Measurements from ENCODE around the gene PPFIA4.
"Not testable (repeated sequence)": the region's sequence is repeated elsewhere in the genome, so short reads cannot be mapped to it uniquely, and the experiment has no call there.

PPFIA4 gene

DNA sequence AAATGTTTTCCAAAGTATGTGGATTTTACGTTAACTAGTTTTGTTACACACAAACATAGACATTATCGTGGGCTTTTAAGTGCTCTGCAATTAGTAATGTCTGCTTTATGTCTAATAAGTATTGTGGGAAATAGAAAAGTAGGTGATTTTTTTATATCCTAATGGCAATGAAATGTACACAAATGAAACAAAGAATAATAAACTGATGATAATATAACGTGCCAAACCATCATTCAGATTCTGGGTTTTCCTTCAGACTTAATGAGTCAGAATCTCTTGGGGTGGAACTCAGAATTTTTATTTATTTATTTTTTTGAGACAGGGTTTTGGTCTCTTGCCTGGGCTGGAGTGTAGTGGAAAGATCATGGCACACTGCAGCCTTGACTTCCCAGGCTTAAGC lies 17.1 kb upstream of the PPFIA4 start:
- no peak overlapping the region for H3K4me3 ChIP-seq (ENCODE audit: low read length)
- no peak for DNase-seq (ENCODE audit: low read depth, low spot score)

DNA sequence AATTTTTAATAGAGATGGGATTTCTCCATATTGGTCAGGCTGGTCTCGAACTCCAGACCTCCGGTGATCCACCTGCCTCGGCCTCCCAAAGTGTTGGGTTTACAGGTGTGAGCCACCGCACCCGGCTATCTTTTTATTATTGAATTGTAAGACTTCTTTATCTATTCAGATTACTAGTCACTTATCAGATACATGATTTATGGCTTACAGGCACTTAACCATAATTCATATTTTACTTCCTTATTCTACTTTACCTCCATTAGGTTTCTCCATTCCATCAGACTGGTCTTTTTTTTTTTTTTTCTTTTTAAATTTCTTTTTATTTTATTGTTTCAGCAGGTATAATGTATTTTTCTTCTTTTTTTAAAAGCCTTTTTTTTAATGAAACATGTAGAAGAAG lies 14.7 kb upstream of the PPFIA4 start:
- DNase-seq (ENCODE audit: low read depth, low spot score) = no peak
- H3K4me3 ChIP-seq (ENCODE audit: low read length) = no peak overlapping the region

DNA sequence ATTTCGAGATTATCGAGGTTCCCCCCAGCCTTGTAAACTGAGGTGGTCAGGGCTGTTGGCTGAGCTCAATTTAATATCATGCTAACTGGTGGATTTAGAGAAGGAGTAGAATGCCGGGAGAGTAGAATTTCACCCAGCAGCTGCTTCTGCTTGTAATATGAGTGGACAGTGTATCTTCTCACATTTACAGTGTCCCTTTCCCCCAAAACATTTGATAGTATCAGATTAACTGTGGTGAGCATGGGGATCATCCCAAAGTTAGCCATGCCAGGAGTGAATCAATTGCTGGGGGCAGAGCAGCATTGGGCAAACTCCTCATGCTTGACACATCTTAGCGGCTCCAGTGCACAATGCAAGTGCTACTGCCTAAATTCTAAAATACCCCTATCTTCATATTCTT lies 9.2 kb upstream of the PPFIA4 start:
- DNase-seq (ENCODE audit: low read depth, low spot score) = no peak
- no peak overlapping the region for H3K4me3 ChIP-seq (ENCODE audit: low read length)

DNA sequence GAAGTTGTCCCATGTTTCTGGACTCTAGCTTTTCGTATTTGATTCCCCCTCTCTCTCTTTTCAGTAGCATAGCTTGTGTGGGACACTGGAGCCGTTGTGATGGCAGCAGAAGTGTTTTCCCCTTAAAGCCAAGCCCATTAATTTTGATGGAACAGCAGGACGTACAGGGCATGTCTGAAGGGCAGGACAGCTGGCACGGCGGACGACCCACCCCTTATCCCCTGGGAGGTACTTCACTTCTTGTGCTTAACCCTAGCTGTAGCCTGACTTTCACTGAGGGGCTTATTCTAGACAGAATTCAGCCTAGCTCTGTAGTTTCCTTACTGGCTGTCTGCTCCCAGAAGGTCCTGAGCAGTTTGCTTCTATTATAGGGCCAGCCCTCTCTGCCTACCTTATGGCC lies 8.6 kb upstream of the PPFIA4 start:
- no peak for DNase-seq (ENCODE audit: low read depth, low spot score)
- no peak overlapping the region for H3K4me3 ChIP-seq (ENCODE audit: low read length)

DNA sequence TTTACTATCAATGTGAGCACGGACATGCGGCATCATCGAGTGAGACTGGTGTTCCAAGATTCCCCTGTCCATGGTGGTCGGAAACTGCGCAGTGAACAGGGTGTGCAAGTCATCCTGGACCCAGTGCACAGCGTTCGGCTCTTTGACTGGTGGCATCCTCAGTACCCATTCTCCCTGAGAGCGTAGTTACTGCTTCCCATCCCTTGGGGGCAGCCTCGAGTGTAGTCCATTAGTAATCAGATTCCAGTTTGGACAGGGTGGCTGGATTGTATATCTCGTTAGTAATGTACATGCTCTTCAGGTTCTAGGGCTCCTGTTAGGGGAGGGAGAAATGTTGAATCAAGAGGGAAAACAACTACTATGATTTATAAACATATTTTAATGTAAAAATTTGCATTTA lies 3.4 kb upstream of the PPFIA4 start:
- DNase-seq (ENCODE audit: low read depth, low spot score); H3K4me3 ChIP-seq (ENCODE audit: low read length): not testable (repeated sequence)

DNA sequence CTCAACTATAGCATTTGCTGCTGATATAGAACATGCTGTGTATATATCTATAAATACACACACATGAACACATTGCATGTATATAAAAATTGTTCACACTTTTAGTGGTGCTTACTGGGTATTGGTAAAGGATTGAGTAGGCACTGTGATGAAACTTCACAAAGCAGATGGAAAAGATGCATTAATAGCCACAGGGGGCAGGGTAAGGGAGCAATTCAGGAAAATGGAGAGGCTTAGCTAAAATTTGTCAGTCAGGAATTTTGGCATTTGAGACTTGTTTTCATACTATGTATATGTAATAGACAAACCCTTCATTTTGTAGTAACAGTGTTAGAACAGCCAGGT lies 633 bp upstream of the PPFIA4 start:
- no peak for DNase-seq (ENCODE audit: low read depth, low spot score)
- H3K4me3 ChIP-seq (ENCODE audit: low read length) = no peak overlapping the region

DNA sequence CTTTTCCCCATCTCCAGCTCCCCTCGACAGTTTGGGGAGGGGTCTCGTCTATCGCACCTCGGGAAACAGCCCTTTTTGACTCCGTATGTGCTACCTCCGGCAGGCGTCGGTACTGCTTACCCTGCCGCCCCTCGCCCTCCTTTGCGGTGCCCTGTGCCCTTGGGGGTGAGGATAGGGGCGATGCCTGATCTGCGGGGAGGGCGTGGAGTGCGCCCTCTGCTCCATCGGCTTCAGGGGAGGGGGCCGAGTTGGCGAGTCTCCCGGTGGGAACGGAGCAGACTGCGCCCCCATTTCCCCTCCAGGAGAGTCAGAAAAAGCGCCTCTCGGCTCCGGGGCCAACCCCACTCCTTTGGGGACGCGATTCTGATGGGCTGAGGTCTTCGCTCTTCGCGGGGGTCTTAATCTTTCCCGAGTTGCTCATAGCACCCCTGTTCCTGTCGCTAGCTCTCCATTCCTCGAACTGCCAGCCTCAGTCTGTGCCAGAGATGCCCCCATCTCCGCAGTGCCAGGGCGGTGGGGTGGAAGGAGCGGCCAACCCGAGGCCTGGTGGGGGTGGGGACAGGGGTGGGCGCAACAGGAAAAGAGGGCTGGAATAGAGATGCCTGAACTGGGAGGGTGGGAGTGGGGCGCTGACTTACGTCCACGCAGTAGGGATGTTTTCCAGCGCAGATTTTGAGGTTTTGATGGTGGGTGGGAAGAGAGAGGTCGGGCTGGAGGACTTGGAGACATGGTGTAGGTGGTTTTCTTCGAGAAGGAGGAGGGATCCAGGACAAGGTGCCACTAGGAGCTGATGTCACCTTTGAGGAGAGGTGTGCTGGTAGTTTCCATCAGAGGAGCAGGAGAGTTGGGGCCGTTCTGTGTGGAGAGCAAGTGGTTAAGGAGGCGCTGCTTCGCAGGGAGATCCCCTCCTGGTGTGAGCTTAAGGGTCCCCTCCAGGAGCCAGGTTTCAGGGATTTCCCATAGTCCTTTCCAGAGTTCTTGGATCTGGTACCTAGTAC lies 674 bp downstream of the PPFIA4 start:
- no peak for DNase-seq (ENCODE audit: low read depth, low spot score)
- peak overlapping the region; percentile 58 for H3K4me3 ChIP-seq (ENCODE audit: low read length)

DNA sequence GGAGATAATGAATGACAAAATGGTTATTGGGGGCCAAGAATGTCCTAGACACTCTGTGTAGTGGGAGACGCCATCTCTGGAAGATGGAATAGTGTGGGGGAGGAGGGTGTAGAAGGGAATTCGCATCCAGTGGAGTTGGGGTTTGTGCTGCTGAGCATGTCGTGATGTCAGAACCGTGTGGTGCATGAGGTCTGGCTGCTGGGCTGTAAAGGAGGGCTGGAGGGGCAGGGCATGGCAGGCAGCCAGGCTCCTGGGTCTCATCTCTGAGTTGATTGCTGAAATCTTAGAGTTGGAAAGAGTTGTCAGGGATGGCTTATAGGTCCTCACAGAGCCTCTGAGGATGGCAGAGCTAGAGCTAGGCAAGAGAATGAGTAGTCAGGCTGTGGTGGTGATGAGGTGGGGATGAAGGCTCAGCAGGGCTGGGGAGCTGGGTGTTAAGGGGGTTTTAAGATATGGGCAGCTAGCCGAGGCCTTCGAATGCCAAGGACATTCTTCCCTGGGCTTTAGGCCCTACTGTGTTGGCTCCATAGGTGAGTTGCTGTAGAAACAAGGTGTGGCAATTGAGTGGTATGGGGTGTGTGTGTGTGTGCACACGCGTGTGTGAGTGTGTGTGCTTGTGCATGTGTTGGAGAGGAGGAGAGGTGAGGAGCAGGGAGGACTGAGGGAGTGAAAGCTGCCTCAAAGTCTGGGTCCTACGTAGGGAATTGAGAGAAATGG lies 1.9 kb downstream of the PPFIA4 start:
- no peak overlapping the region for H3K4me3 ChIP-seq (ENCODE audit: low read length)

DNA sequence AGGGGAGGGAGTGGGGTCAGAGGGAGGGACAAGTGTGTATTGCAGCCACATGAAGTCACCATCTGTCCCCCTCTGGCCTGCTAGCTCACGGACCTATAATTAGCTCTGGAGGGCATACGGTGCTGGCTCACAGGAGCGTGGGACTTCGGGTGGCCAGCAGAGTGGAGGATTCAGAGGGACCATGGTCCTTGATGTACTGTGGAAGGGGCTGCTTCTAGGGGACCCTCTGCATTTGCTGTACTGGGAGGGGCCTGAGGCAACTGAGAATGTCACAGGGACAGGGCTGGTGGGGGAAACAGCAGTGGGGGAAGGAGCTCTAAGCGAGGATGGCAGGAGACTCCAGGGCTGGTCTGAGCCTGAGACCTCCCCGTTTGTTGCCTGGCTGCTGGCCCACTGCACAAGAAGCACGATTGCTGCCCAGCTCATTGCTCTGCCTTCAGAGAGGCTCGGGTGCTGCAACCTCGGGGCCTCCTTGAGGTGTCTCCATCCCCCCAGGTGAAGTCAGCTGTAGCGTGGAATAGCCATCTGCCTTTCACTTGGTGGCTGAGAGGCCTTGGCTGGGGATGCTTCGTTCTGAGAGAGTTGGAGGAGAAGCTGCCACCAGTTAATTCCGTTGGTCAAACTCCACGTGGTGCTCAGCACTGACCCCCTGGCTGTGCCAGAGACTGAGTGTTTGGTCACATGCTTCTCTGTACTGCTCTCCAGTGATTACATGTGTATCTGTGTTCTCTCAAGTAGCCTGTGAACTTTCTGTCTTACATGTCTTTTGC lies 2.7 kb downstream of the PPFIA4 start:
- H3K4me3 ChIP-seq (ENCODE audit: low read length) = no peak overlapping the region
- no peak for DNase-seq (ENCODE audit: low read depth, low spot score)

More for the DNA sequence above, 1.9 kb downstream of the PPFIA4 start:
- no peak for DNase-seq (ENCODE audit: low read depth, low spot score)

DNA sequence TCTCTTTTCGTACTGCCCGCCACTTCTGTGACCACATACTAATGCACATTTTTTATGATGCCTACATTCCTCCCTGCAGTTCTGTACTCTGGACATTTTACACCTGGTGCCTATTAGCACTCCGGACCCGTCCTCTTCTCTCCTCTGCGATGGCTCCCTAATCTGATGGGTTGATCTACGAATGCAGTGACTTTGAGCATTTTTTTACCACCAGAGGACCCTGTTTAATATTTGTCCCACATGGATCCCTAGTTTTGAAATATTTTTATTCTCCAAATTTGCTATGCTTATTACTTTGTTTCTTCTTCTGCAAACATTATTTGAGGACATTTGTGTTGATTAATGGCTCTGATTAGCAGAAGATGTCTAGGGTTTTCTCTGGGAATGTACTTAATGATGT lies 5.2 kb downstream of the PPFIA4 start:
- no peak overlapping the region for H3K4me3 ChIP-seq (ENCODE audit: low read length)
- no peak for DNase-seq (ENCODE audit: low read depth, low spot score)

DNA sequence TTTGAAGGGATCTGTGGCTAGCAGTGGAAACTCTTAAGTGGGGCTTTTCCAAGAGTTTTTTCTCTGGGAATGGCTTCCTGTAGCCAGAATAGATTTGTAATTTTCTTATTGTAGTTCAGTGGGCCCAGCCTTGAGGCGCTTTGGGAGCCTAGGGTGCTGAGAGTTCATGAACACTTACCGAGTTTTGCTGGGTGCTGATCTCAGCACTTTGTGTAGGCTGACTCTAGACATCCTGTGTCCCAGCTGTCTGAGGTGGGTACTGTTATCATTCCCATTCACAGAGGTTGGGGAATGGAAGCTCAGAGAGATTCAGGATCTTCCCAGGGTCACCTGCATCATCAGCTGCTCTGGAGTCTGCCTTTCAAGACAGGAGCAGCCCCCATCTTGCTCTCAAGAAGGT lies 7.0 kb downstream of the PPFIA4 start:
- no peak overlapping the region for H3K4me3 ChIP-seq (ENCODE audit: low read length)
- no peak for DNase-seq (ENCODE audit: low read depth, low spot score)

DNA sequence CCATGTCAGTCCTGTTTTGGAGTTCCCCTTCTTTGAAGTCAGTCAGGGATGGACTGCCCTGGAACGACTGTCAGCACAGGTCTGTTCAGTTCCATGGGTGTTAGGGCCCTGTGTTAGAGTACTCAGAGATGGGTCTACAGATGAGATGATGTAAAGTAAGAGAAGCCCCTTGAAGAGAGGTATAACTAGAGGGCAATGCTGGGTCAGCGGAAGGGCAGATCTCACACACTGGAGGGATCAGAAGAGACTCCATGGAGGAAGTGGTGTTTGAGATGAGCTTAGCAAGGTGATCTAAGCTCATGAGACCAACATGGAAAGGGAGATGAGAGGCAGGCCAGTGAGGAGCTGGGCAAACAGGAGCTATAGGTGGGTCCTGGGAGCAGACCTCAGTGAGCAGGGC lies 7.6 kb downstream of the PPFIA4 start:
- no peak for DNase-seq (ENCODE audit: low read depth, low spot score)
- no peak overlapping the region for H3K4me3 ChIP-seq (ENCODE audit: low read length)

DNA sequence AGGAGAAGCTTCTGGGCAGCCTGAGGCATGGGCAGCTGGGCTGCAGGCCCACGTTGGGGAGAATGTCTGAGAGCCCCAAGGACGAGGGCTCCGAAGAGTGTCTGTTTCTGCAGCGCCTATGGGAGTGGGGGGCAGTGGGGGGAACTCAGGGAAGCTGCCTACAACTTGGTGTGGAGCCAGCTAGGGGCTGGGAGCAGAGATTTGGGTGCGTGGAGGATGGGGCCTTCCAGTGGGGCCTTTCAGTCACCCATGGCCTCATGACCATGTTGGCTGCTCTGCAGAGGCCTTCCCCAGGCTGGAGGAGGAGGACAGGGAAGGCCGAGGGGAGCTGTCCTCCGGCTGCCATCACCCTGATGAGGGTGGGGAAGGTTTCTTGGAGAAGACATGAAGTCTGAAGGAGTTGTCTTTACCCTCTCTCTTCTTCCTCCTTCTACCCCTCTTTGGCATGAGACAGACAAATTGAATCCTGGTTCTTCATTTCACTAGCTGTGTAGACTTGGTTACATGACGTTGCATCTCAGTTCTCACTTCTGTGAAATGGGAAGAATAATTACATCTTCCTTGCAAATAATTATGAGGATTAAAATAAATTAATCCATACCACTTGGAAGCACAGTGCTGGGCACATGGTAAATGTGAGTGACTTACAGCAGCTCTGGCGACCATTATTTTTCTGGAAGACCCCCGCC lies 8.3 kb downstream of the PPFIA4 start:
- H3K4me3 ChIP-seq (ENCODE audit: low read length) = no peak overlapping the region
- DNase-seq (ENCODE audit: low read depth, low spot score) = no peak

DNA sequence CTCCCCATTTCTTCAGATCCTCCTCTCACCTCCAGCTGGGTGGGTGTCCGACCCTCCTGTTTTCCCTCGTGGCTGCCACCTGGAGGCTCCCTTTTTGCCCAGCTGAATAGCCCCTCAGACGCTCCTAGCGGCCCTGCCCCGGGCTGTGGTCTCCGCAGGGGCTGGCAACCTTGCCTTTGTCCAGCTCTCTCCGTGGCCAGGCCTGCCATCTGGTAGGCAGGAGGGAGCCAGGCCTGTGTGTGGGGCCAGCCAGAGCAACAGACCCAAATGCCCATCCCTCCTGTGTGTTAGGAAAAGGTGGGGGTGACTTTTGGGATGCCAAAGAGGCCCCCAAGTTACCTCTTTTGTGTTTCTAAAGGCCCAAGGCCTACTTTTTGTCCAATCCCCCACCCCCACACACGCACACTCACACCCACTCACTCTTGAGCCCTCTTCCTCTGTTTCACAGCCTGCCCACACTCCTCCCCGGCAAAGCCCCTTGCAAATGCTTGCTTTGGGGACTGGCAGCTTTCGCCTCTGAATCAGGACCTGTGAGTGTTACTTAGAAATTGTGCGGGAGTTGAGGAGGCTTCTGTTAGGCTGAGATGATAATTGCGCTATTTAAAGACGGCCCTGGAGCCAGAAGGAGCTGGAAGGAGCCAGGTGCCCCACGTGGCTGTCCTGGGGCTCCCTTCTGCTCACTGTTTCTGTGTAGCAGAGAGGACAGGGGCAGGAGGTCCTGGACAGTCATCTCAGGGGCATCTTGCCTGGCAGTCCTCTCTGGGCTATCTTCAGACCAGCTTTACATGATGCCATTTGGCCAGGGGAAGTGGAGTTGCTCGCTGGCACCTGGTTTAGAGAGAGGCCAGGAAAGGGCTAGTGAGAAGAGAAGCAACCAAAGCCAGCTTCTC lies 9.1 kb downstream of the PPFIA4 start:
- DNase-seq (ENCODE audit: low read depth, low spot score) = no peak
- no peak overlapping the region for H3K4me3 ChIP-seq (ENCODE audit: low read length)

DNA sequence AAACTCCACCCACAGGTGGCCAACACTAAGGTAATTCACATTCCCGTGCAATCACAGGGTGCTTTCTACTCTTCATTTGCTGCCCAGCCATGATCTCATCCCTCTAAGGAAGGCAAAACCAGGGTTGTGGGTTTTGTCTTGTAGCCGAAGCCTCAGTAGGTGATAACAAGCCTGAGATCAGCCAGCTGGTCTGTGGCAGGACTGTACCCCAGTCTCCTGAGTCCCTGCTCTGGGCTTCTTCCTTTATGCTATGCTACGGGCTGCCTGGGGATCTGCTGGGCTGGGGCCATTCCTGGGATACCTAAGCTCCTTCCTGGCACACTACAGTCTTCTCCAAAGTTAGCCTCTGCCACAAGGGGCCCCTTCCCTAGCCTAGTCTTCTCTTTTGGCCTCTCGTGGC lies 9.8 kb downstream of the PPFIA4 start:
- no peak for DNase-seq (ENCODE audit: low read depth, low spot score)
- no peak overlapping the region for H3K4me3 ChIP-seq (ENCODE audit: low read length)

DNA sequence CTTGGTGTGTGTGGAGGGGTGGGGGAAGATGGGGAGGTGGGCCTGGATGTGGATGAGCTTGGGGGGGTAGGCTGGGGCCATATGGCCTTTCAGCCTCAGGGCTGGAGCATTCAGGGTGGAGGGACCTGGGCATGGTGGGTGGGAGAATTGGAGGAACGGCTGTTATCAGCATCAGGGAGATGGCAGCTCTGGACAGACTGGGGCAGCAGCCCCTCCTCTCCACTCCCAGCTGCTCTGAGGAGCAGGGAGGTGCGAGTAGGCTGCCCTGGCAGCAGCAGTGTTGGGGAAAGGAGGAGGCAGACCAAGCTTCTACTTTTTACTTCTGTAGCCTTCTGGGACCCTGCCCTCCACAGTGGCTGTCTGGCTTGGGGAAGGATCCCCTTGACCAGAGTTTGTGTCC lies 10.2 kb downstream of the PPFIA4 start:
- H3K4me3 ChIP-seq (ENCODE audit: low read length) = no peak overlapping the region
- no peak for DNase-seq (ENCODE audit: low read depth, low spot score)

DNA sequence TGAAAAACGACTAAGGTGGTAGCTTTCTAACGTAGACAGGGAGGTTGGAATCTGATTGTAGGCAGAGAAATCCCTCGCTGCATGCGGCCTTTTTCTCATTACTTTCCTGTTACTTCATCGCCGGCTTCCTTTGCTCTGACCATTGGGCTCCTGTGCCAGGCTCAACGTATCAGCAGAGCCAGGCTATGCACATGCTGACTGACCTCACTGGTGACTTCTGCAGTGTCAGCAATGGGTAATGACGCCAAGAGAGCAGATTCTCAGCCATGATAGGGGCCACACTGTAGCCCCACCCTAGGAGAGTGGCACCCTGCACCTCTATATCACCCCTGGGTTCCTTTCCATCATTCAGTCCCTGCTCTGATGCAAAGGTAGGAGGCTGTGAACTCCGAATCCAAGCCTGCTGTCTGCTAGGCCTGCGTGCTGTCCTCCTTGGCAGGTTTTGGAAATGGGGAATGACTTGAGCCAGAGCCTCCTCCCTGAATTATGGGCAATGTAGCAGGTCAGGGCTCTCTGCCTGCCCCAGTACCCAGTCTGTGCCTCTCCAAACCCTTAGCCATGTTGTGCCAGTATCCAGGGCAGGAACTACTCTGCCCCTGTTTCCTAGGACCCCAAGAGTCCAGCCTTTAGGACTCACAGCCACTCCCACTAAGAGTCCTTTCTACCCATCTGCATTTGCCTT lies 11.4 kb downstream of the PPFIA4 start:
- no peak overlapping the region for H3K4me3 ChIP-seq (ENCODE audit: low read length)
- no peak for DNase-seq (ENCODE audit: low read depth, low spot score)

DNA sequence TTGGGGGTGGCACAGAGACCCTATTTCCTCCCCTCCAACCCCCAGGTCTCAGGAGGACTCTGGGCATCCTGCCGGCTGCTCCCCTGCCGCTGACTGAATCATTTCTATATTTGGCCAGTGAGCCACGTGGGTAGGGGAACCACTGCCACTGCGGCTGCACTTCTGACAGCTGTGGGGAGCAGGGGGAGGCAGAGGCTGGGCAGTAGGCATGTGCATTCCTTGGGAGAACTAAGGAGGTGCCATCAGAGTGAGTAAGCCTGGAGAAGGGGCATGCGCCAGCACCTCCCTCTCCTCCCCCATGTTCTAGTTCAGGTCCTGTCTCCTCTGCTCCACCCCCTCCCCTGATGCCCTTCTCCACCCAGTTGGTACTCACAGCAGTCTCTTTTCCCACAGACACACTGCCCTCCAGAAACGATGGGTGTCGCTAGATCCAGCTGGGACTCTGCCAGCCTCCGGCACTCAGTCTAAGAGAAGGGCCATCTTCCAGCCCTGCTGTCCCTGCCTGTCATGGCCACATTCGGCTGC lies 12.0 kb downstream of the PPFIA4 start:
- no peak overlapping the region for H3K4me3 ChIP-seq (ENCODE audit: low read length)
- no peak for DNase-seq (ENCODE audit: low read depth, low spot score)
